Prostate gland (tissue), 2 donors: ENCODE data around the gene TRAF3IP3. TPM values are rescaled to one million over a fixed set of nuclear protein-coding genes. Genes with fewer than 3 reads are reported as not detected.

Source experiments
- DNase-seq: peaks from one replicate; pipeline ENCODE4 v3.0.0-alpha.2; 2019; ENCODE audit warnings: low spot score
- H3K27ac ChIP-seq, 2 donors: fragments of 200-600 bp; sonication (generic); 2 replicates each; pipeline ENCODE4 v1.5.1; 2017 to 2019
- H3K27me3 ChIP-seq: fragments of 200-600 bp; sonication (generic); replicated peaks from 2 replicates; pipeline ENCODE4 v1.5.1; 2019; ENCODE audit not compliant: insufficient read depth
- H3K36me3 ChIP-seq, 2 donors: fragments of 200-600 bp; sonication (generic); 1 replicate in 1 of 2; 2 replicates in 1 of 2; pipeline versions ENCODE4 v1.5.1 to v1.8.1; 2017 to 2019
- H3K4me1 ChIP-seq: fragments of 200-600 bp; sonication (generic); replicated peaks from 2 replicates; pipeline ENCODE4 v1.5.1; 2019
- H3K4me3 ChIP-seq, 2 donors: fragments of 200-600 bp; sonication (generic); 2 replicates each; pipeline ENCODE4 v1.5.1; 2017 to 2019
- H3K9me3 ChIP-seq: fragments of 200-600 bp; sonication (generic); 2 replicates; pipeline ENCODE4 v1.5.1; 2017
- POLR2A ChIP-seq: fragments of 450-650 bp; IDR thresholded peaks from one replicate; pipeline ENCODE4 v1.6.1; 2016; ENCODE audit warnings: antibody characterized with exemption, mild to moderate bottlenecking
- POLR2AphosphoS5 ChIP-seq: sonication (generic); formaldehyde crosslinking; IDR thresholded peaks from one replicate; pipeline ENCODE4 v1.6.1; 2017; ENCODE audit warnings: antibody characterized with exemption
- WGBS: methylation state at CpG from one replicate; pipeline ENCODE4 v1.1.5; 2018; 5-methylcytosine and 5-hydroxymethylcytosine counted together
- intact Hi-C: fragments of 100-400 bp; cut with DNase I; formaldehyde crosslinking; loops from one replicate; pipeline ENCODE4 v1.14.2; 2022
- total RNA-seq, 2 donors: library from RNA; depleted of rRNA; stranded (reverse); fragments of >200 nt; gene quantifications; one replicate each; pipeline ENCODE4 v1.1.0, GENCODE V29; 2016
- TF ChIP-seq, protein P1 (sequence below), 4 experiments: fragments of 200-600 bp in 2 of 4; fragments of 450-650 bp in 2 of 4; sonication (generic) in 2 of 4; IDR thresholded peaks; 1 replicate in 3 of 4; 2 replicates in 1 of 4; pipeline ENCODE4 v1.5.1; 2016 to 2019; ENCODE audit warnings: antibody characterized with exemption in 4 of 4, mild to moderate bottlenecking in 2 of 4, moderate library complexity in 2 of 4

The TRAF3IP3 gene
- total RNA-seq, 2 donors from 2014 or later: 0.73 to 1.6 TPM

DNA sequence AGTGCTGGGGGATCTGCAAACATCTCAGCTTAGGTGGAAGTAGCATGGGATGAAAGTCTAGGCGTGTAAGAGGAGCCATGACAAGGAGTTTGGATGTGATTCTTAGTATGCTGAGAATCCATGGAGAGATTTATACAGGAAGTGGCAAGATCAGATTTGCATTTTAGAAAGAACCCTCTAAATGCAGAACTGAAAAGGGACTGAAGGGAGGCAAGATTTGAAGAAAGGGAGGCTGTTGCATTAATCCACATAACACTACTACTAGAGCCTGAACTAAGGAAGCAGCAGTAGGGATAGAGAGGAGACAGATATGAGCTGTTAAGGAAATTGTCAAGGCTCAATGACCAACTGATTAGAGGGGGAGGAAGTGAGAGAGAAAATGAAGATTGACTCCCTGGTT is 18.7 kb downstream of the TRAF3IP3 start:
- Histone ChIP-seq H3K36me3 (no peaks in the 10 kb centered on the region), H3K4me1 (no peaks in the 10 kb centered on the region), H3K9me3 (no peaks in the 10 kb centered on the region), H3K27me3 (no peaks in the 10 kb centered on the region), H3K4me3 (no peak overlapping the region), H3K27ac (no peak overlapping the region)
- TF ChIP-seq POLR2AphosphoS5 (no peak), POLR2A (no peak)
- TF ChIP-seq, protein P1, sequence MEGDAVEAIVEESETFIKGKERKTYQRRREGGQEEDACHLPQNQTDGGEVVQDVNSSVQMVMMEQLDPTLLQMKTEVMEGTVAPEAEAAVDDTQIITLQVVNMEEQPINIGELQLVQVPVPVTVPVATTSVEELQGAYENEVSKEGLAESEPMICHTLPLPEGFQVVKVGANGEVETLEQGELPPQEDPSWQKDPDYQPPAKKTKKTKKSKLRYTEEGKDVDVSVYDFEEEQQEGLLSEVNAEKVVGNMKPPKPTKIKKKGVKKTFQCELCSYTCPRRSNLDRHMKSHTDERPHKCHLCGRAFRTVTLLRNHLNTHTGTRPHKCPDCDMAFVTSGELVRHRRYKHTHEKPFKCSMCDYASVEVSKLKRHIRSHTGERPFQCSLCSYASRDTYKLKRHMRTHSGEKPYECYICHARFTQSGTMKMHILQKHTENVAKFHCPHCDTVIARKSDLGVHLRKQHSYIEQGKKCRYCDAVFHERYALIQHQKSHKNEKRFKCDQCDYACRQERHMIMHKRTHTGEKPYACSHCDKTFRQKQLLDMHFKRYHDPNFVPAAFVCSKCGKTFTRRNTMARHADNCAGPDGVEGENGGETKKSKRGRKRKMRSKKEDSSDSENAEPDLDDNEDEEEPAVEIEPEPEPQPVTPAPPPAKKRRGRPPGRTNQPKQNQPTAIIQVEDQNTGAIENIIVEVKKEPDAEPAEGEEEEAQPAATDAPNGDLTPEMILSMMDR (IDR thresholded peaks at IDR 0.05): no peak
- DNase-seq: no peak
- WGBS: 82% methylated on average over 1 of the region's 1 CpG
- intact Hi-C loops: no loop called here

DNA sequence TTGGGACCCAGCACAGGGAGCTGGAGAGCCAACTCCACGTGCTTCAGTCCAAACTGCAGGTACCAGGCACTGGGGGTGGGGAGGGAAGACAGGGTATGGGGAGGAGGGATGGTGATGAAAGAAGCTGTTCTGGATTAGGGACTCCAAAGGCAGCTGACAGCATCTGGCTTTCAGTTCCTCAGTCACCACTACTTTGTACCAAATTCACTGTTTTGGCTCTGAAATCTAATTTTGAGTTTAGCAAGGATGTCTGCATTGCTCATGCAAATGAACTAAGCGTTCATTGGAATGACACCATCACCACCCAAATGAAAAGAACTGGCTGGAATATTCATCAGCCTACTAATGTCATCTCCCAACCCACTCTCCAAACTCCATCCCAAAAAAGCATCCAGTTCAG is 19.8 kb downstream of the TRAF3IP3 start:
- no peaks in the 10 kb centered on the region for H3K27me3 ChIP-seq
- intact Hi-C loops: no loop called here
- WGBS: 79% methylated on average over 2 of the region's 2 CpGs
- H3K4me3 ChIP-seq: no peak overlapping the region
- no peak for DNase-seq
- H3K36me3 ChIP-seq: no peaks in the 10 kb centered on the region
- H3K9me3 ChIP-seq: no peaks in the 10 kb centered on the region
- H3K27ac ChIP-seq: no peak overlapping the region
- H3K4me1 ChIP-seq: no peaks in the 10 kb centered on the region
- TF ChIP-seq POLR2AphosphoS5 (no peak), POLR2A (no peak)
- TF ChIP-seq, protein P1 (IDR thresholded peaks at IDR 0.05): no peak

- H3K27ac ChIP-seq: no peak overlapping the region
- no peak for DNase-seq
- H3K4me3 ChIP-seq: no peak overlapping the region
- intact Hi-C loops: no loop called here
- no peaks in the 10 kb centered on the region for H3K27me3 ChIP-seq
- no peaks in the 10 kb centered on the region for H3K4me1 ChIP-seq
- H3K36me3 ChIP-seq: no peaks in the 10 kb centered on the region
- WGBS: 95% methylated on average over 2 of the region's 2 CpGs
- H3K9me3 ChIP-seq: no peaks in the 10 kb centered on the region
- TF ChIP-seq POLR2A (no peak), POLR2AphosphoS5 (no peak)
- TF ChIP-seq, protein P1 (IDR thresholded peaks at IDR 0.05): no peak
Observed at GRCh38 chr1:209777587-209777986, 21.7 kb downstream of the TRAF3IP3 start.

GRCh38 chr1:209778102-209778501 is 22.2 kb downstream of the TRAF3IP3 start:
- Histone ChIP-seq H3K4me3 (no peak overlapping the region), H3K4me1 (no peaks in the 10 kb centered on the region), H3K27me3 (no peaks in the 10 kb centered on the region), H3K27ac (no peak overlapping the region), H3K9me3 (no peaks in the 10 kb centered on the region), H3K36me3 (no peaks in the 10 kb centered on the region)
- TF ChIP-seq POLR2A (no peak), POLR2AphosphoS5 (no peak)
- TF ChIP-seq, protein P1 (IDR thresholded peaks at IDR 0.05): no peak
- WGBS: 88% methylated on average over 1 of the region's 1 CpG
- intact Hi-C loops: no loop called here
- DNase-seq: no peak

GRCh38 chr1:209780268-209780667 is 24.4 kb downstream of the TRAF3IP3 start:
- Histone ChIP-seq H3K4me3 (no peak overlapping the region), H3K36me3 (no peaks in the 10 kb centered on the region), H3K27me3 (no peaks in the 10 kb centered on the region), H3K4me1 (peaks cover 12% of the 10 kb centered on the region), H3K27ac (no peak overlapping the region), H3K9me3 (no peaks in the 10 kb centered on the region)
- DNase-seq: no peak
- WGBS: 82% methylated on average over 4 of the region's 4 CpGs
- intact Hi-C loops: no loop called here
- TF ChIP-seq POLR2A: no peak
- TF ChIP-seq, protein P1 (IDR thresholded peaks at IDR 0.05): no peak
- no peak for TF ChIP-seq POLR2AphosphoS5
